ENCODE results near the gene AZU1. TPM values are rescaled to one million over a fixed set of nuclear protein-coding genes. Genes with fewer than 3 reads are reported as not detected.

AZU1 gene
- total RNA-seq, 5 donors from 2014 or later (not counting 1 experiment from before 2014, with no cell fraction given): 0.20 to 1.2 (median 0.38) TPM

GRCh38 chr19:824885-825284, 2.8 kb upstream of the AZU1 start:
- Histone ChIP-seq H3K27ac (ENCODE audit: low read length) (no peak overlapping the region), H3K27me3 (replicated peaks in 1 of 2; ENCODE audit: control insufficient read depth in 2 of 2, extremely low read depth in 1 of 2, insufficient read depth in 2 of 2, low read length in 1 of 2) (peaks cover 2 to 65% of the 10 kb centered on the region in 2 experiments), H3K36me3 (ENCODE audit: control insufficient read depth in 2 of 2, extremely low read depth in 1 of 2, insufficient read depth in 1 of 2, low read length in 1 of 2) (no peaks in the 10 kb centered on the region), H3K9me3 (no peaks in the 10 kb centered on the region), H3K4me1 (ENCODE audit: control insufficient read depth in 1 of 2, extremely low read depth in 1 of 2, insufficient read depth in 2 of 2, low read length in 2 of 2) (peaks cover 0 to 2% of the 10 kb centered on the region in 2 experiments), H3K4me3 (ENCODE audit: control insufficient read depth in 1 of 2, extremely low read depth in 1 of 2, low read length in 1 of 2) (no peak overlapping the region)
- Mint-ChIP-seq H3K4me3 (no peak overlapping the region), H3K27ac (peak overlapping the region in 1 of 2 donors; percentile 57), H3K9me3 (no peaks in the 10 kb centered on the region), H3K4me1 (peaks cover 0 to 2% (median 0%) of the 10 kb centered on the region in 3 donors), H3K36me3 (no peaks in the 10 kb centered on the region), H3K27me3 (peaks cover 13 to 21% of the 10 kb centered on the region in 2 donors)
- ChIA-PET CTCF (interaction anchor here in 1 of 2 donors (0.5 kb wide), 1 partner anchor 482 kb away, joined by 5 read pairs; no protein-coding TSS in a partner anchor), POLR2A (interaction anchor here in 1 of 2 donors (0.5 kb wide), 1 partner anchor 95 kb away, joined by 20 read pairs; no protein-coding TSS in a partner anchor)
- DNase-seq (no peak), ATAC-seq (replicated peaks in 1 of 4) (no peak)
- 65% methylated on average over 13 of the region's 15 CpGs for WGBS (ENCODE audit: insufficient coverage)

- ATAC-seq (replicated peaks in 1 of 4) (no peak), DNase-seq (no peak)
- no peak overlapping the region for H3K4me3 Mint-ChIP-seq
- no peaks in the 10 kb centered on the region for H3K9me3 ChIP-seq
- peaks cover 13 to 21% of the 10 kb centered on the region in 2 donors for H3K27me3 Mint-ChIP-seq
- POLR2A ChIA-PET: interaction anchor here in 1 of 2 donors (0.5 kb wide), 1 partner anchor 366 kb away, joined by 3 read pairs; no protein-coding TSS in a partner anchor
- peaks cover 0 to 67% of the 10 kb centered on the region in 2 experiments for H3K27me3 ChIP-seq (replicated peaks in 1 of 2; ENCODE audit: control insufficient read depth in 2 of 2, extremely low read depth in 1 of 2, insufficient read depth in 2 of 2, low read length in 1 of 2)
- no peaks in the 10 kb centered on the region for H3K36me3 ChIP-seq (ENCODE audit: control insufficient read depth in 2 of 2, extremely low read depth in 1 of 2, insufficient read depth in 1 of 2, low read length in 1 of 2)
- no peak overlapping the region for H3K27ac Mint-ChIP-seq
- H3K4me1 Mint-ChIP-seq: no peaks in the 10 kb centered on the region
- no peaks in the 10 kb centered on the region for H3K9me3 Mint-ChIP-seq
- no peak overlapping the region for H3K27ac ChIP-seq (ENCODE audit: low read length)
- no peak overlapping the region for H3K4me3 ChIP-seq (ENCODE audit: control insufficient read depth in 1 of 2, extremely low read depth in 1 of 2, low read length in 1 of 2)
- CTCF ChIA-PET: no interaction called here
- peaks cover 0 to 2% of the 10 kb centered on the region in 2 experiments for H3K4me1 ChIP-seq (ENCODE audit: control insufficient read depth in 1 of 2, extremely low read depth in 1 of 2, insufficient read depth in 2 of 2, low read length in 2 of 2)
- 80% methylated on average over 8 of the region's 19 CpGs for WGBS (ENCODE audit: insufficient coverage)
- no peaks in the 10 kb centered on the region for H3K36me3 Mint-ChIP-seq
Observed at GRCh38 chr19:825897-826644, 1.6 kb upstream of the AZU1 start.

- no peaks in the 10 kb centered on the region for H3K36me3 Mint-ChIP-seq
- CTCF ChIA-PET: no interaction called here
Observed at GRCh38 chr19:827314-827709, 325 bp upstream of the AZU1 start.

GRCh38 chr19:829129-829758, 1.6 kb downstream of the AZU1 start:
- WGBS (ENCODE audit: insufficient coverage): 86% methylated on average over 14 of the region's 18 CpGs
- ATAC-seq (replicated peaks in 1 of 4): no peak
- POLR2A ChIA-PET: no interaction called here
- Mint-ChIP-seq H3K9me3 (no peaks in the 10 kb centered on the region), H3K4me1 (no peaks in the 10 kb centered on the region), H3K27ac (no peak overlapping the region), H3K36me3 (no peaks in the 10 kb centered on the region), H3K4me3 (no peak overlapping the region), H3K27me3 (peaks cover 0 to 6% of the 10 kb centered on the region in 2 donors)
- peaks cover 0 to 55% of the 10 kb centered on the region in 2 experiments for H3K27me3 ChIP-seq (replicated peaks in 1 of 2; ENCODE audit: control insufficient read depth in 2 of 2, extremely low read depth in 1 of 2, insufficient read depth in 2 of 2, low read length in 1 of 2)
- H3K4me1 ChIP-seq (ENCODE audit: control insufficient read depth in 1 of 2, extremely low read depth in 1 of 2, insufficient read depth in 2 of 2, low read length in 2 of 2): no peaks in the 10 kb centered on the region
- no peak overlapping the region for H3K4me3 ChIP-seq (ENCODE audit: control insufficient read depth in 1 of 2, extremely low read depth in 1 of 2, low read length in 1 of 2)
- CTCF ChIA-PET: no interaction called here
- H3K9me3 ChIP-seq: no peaks in the 10 kb centered on the region
- no peak overlapping the region for H3K27ac ChIP-seq (ENCODE audit: low read length)
- no peaks in the 10 kb centered on the region for H3K36me3 ChIP-seq (ENCODE audit: control insufficient read depth in 2 of 2, extremely low read depth in 1 of 2, insufficient read depth in 1 of 2, low read length in 1 of 2)
- DNase-seq: no peak

More at GRCh38 chr19:827314-827709, 325 bp upstream of the AZU1 start:
- peaks cover 0 to 70% of the 10 kb centered on the region in 2 experiments for H3K27me3 ChIP-seq (replicated peaks in 1 of 2; ENCODE audit: control insufficient read depth in 2 of 2, extremely low read depth in 1 of 2, insufficient read depth in 2 of 2, low read length in 1 of 2)
- no peaks in the 10 kb centered on the region for H3K9me3 Mint-ChIP-seq
- POLR2A ChIA-PET: interaction anchor here in 1 of 2 donors (0.6 kb wide), 1 partner anchor 157 kb away, joined by 4 read pairs; the partner anchor contains the start of gene WDR18
- no peaks in the 10 kb centered on the region for H3K9me3 ChIP-seq
- H3K27me3 Mint-ChIP-seq: peaks cover 13 to 21% of the 10 kb centered on the region in 2 donors
- H3K4me1 ChIP-seq (ENCODE audit: control insufficient read depth in 1 of 2, extremely low read depth in 1 of 2, insufficient read depth in 2 of 2, low read length in 2 of 2): peaks cover 0 to 2% of the 10 kb centered on the region in 2 experiments
- ATAC-seq (replicated peaks in 1 of 4) (no peak), DNase-seq (no peak)
- no peak overlapping the region for H3K27ac ChIP-seq (ENCODE audit: low read length)
- H3K27ac Mint-ChIP-seq: no peak overlapping the region
- H3K36me3 ChIP-seq (ENCODE audit: control insufficient read depth in 2 of 2, extremely low read depth in 1 of 2, insufficient read depth in 1 of 2, low read length in 1 of 2): no peaks in the 10 kb centered on the region
- 94% methylated on average over 2 of the region's 11 CpGs for WGBS (ENCODE audit: insufficient coverage)
- H3K4me3 ChIP-seq (ENCODE audit: control insufficient read depth in 1 of 2, extremely low read depth in 1 of 2, low read length in 1 of 2): no peak overlapping the region
- H3K4me1 Mint-ChIP-seq: no peaks in the 10 kb centered on the region
- no peak overlapping the region for H3K4me3 Mint-ChIP-seq

- no peaks in the 10 kb centered on the region for H3K36me3 ChIP-seq (ENCODE audit: control insufficient read depth in 2 of 2, extremely low read depth in 1 of 2, insufficient read depth in 1 of 2, low read length in 1 of 2)
- POLR2A ChIA-PET: interaction anchor here in 1 of 2 donors (0.6 kb wide), 1 partner anchor 198 kb away, joined by 4 read pairs; no protein-coding TSS in a partner anchor
- WGBS (ENCODE audit: insufficient coverage): 73% methylated on average over 21 of the region's 38 CpGs
Observed at GRCh38 chr19:831407-832369, 4.1 kb downstream of the AZU1 start.

GRCh38 chr19:834216-834615, 6.6 kb downstream of the AZU1 start:
- Mint-ChIP-seq H3K9me3 (no peaks in the 10 kb centered on the region), H3K4me3 (no peak overlapping the region), H3K27ac (no peak overlapping the region), H3K27me3 (peaks cover 9 to 15% of the 10 kb centered on the region in 2 donors), H3K36me3 (no peaks in the 10 kb centered on the region), H3K4me1 (peaks cover 0 to 7% (median 3%) of the 10 kb centered on the region in 3 donors)
- ATAC-seq (replicated peaks in 1 of 4) (no peak), DNase-seq (no peak)
- Histone ChIP-seq H3K9me3 (no peaks in the 10 kb centered on the region), H3K27me3 (replicated peaks in 1 of 2; ENCODE audit: control insufficient read depth in 2 of 2, extremely low read depth in 1 of 2, insufficient read depth in 2 of 2, low read length in 1 of 2) (peaks cover 0 to 53% of the 10 kb centered on the region in 2 experiments), H3K4me3 (ENCODE audit: control insufficient read depth in 1 of 2, extremely low read depth in 1 of 2, low read length in 1 of 2) (no peak overlapping the region), H3K36me3 (ENCODE audit: control insufficient read depth in 2 of 2, extremely low read depth in 1 of 2, insufficient read depth in 1 of 2, low read length in 1 of 2) (no peaks in the 10 kb centered on the region), H3K4me1 (ENCODE audit: control insufficient read depth in 1 of 2, extremely low read depth in 1 of 2, insufficient read depth in 2 of 2, low read length in 2 of 2) (no peaks in the 10 kb centered on the region), H3K27ac (ENCODE audit: low read length) (no peak overlapping the region)
- ChIA-PET POLR2A (no interaction called here), CTCF (no interaction called here)
- WGBS (ENCODE audit: insufficient coverage): 90% methylated on average over 21 of the region's 24 CpGs

More at GRCh38 chr19:831407-832369, 4.1 kb downstream of the AZU1 start:
- CTCF ChIA-PET: no interaction called here
- no peak for ATAC-seq (replicated peaks in 1 of 4)
- Mint-ChIP-seq H3K36me3 (no peaks in the 10 kb centered on the region), H3K9me3 (no peaks in the 10 kb centered on the region), H3K4me1 (peaks cover 0 to 7% (median 3%) of the 10 kb centered on the region in 3 donors), H3K27me3 (peaks cover 6 to 9% of the 10 kb centered on the region in 2 donors), H3K27ac (no peak overlapping the region), H3K4me3 (no peak overlapping the region)
- H3K27ac ChIP-seq (ENCODE audit: low read length): no peak overlapping the region
- no peaks in the 10 kb centered on the region for H3K4me1 ChIP-seq (ENCODE audit: control insufficient read depth in 1 of 2, extremely low read depth in 1 of 2, insufficient read depth in 2 of 2, low read length in 2 of 2)
- no peaks in the 10 kb centered on the region for H3K9me3 ChIP-seq
- H3K4me3 ChIP-seq (ENCODE audit: control insufficient read depth in 1 of 2, extremely low read depth in 1 of 2, low read length in 1 of 2): no peak overlapping the region
- H3K27me3 ChIP-seq (replicated peaks in 1 of 2; ENCODE audit: control insufficient read depth in 2 of 2, extremely low read depth in 1 of 2, insufficient read depth in 2 of 2, low read length in 1 of 2): peaks cover 0 to 54% of the 10 kb centered on the region in 2 experiments
- no peak for DNase-seq
